GM19099 (cell line): Measurements from ENCODE around the gene NUP188.

ENCODE experiments used
- POLR2A ChIP-seq: IDR thresholded peaks from 3 replicates; pipeline ENCODE4 v1.6.1; 2011; ENCODE audit warnings: low read depth; ENCODE audit not compliant: insufficient read length; ENCODE audit errors: extremely low read depth

Gene NUP188

DNA sequence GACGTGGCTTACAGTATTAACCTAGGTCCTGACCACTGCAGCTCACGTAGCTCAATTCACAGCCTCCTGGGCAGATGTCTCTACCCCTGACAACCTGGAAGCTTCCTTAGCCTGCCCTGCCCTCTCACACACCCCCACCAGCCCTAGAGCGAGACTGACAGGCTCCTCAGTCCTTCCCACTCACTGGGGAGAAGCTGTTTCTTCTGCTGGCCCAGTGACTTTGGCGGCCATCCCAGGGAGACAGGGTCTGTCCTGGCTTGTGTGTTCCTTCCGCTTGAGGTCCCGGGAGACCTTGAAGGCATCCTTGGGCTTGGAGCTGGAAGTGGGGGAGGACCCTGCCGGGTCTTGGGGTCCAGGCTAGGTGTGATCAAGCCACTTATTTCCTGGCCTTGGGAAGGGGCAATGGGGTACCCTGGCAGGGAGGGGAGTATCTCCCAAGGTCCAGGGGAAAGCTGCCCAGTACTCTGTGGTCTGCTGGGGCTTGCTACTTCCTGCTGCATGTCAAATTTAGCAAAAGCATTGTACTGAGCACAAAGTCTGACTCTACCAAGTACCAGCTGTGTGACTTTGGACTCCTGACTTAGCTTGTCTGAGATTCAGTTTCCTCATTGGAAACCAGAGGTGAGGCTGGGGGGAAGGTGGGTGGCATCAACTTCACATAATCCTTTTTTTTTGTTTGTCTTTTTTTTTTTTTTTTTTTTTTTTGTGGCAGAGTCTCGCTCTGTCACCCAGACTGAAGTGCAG lies 90.8 kb downstream of the NUP188 start:
- TF ChIP-seq POLR2A = no peak

DNA sequence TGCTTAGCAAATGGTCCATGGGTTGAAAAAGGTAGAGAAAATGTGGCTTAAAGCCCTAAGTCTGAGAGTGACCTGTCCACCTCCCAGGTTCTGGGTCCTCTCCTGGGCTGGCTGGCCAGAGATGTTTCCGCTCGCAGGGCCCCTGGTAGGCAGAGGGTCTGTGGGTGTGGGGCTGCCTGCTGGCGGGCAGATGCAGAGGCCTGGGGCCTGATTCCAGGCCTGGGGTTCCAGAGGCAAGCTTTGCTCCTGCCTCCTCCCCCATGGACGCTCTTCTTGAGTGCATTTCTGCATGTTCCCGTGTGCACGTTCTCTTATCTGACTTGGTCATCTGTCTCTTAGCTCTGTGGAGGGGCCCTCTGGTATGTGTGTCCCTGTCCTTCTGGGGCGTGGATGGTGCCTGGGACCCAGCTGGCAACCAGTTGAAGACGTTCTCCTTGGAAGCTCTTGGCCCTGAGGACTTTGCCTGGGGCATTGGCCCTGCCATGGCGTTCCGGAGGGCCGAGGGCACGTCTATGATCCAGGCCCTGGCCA lies 92.7 kb downstream of the NUP188 start:
- no peak for TF ChIP-seq POLR2A

GRCh38 chr9:129042016-129042415 lies 94.5 kb downstream of the NUP188 start:
- TF ChIP-seq POLR2A = no peak

DNA sequence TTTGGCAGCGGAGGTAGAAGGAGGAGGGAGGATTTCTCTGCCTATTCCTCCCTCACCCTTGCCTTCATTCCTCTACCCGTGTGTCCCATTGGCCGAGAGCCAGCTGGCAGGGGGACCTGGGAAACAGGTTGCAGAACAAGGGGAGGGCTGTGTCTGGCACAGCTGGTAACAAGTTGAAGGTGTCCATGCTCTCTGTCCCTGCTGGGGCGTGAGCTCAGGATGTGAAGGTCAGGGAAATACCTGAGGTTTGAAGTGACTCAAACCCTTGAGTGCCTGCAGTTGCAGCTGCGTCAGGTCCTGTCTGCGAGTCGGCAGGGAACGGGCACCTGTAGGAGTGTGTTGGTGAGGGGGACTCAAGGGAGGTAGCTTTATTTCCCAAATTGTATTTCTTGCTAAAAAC lies 105.1 kb downstream of the NUP188 start:
- TF ChIP-seq POLR2A = no peak

DNA sequence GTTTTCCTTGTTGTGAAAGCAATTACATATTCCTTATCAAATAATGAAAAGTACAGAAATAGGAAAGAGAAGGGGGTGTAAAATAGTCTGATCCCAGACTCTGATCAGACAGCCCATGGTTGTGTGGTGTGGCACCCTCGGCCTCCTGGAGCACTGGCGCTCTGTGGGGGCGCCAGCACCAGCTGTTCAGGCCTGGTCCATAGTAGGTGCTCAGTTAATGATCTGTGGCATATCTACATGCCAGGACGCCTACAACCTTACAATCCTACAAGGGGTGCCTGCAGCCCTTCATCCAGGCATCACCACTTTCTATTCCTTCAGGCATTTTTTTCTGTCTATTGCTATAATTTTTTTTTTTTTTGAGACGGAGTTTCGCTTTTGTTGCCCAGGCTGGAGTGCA lies 105.5 kb downstream of the NUP188 start:
- no peak for TF ChIP-seq POLR2A

GRCh38 chr9:129054163-129054851 lies 106.8 kb downstream of the NUP188 start:
- no peak for TF ChIP-seq POLR2A
